ENCODE results near the gene ZNF711.

DNA sequence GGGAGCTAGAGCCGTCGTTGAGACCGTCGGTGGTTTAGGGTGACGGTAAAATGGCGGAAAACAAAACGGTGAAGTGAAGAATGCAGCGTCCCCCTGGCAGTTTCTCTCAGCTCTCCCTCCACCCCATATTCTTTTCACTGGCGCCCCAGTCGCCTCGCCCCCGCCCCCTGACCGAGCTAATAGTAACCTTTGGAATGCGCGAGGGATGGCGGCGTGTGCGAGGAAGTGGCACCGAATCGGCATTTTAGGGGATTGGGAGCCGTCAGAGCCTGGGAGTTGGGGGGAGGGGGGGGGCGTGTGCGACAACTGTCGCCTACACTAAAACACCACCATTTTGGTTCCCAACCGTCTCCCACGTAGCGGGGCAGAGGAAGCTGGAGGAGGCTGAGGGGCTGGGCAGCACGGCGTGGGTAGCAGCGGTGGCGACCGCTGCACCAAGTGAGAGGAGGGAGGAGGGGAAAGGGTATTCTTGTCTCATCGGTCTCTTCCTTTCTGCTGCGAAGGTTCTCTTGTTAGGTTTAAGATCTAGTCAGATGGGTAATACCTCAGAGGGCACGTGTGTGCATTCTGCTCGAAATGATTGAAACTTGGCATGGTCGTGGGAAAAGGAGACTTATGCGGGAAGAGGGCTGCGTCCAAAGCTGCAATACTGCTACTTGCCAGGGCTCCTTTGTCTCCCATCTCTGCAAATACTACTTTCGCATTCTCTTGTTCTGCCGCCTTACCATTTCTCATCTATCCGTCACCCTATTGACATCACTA is 840 bp downstream of the ZNF711 start:
- TF ChIP-seq, protein P1, sequence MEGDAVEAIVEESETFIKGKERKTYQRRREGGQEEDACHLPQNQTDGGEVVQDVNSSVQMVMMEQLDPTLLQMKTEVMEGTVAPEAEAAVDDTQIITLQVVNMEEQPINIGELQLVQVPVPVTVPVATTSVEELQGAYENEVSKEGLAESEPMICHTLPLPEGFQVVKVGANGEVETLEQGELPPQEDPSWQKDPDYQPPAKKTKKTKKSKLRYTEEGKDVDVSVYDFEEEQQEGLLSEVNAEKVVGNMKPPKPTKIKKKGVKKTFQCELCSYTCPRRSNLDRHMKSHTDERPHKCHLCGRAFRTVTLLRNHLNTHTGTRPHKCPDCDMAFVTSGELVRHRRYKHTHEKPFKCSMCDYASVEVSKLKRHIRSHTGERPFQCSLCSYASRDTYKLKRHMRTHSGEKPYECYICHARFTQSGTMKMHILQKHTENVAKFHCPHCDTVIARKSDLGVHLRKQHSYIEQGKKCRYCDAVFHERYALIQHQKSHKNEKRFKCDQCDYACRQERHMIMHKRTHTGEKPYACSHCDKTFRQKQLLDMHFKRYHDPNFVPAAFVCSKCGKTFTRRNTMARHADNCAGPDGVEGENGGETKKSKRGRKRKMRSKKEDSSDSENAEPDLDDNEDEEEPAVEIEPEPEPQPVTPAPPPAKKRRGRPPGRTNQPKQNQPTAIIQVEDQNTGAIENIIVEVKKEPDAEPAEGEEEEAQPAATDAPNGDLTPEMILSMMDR (IDR thresholded peaks at IDR 0.05): no peak
- TF ChIP-seq POLR2A (IDR thresholded peaks at IDR 0.05): no peak

All from uterus (tissue), 2 donors.